Uterus (tissue), 4 donors: Measurements from ENCODE around the gene CCT3. TPM values are rescaled to one million over a fixed set of nuclear protein-coding genes. Genes with fewer than 3 reads are reported as not detected.
"Not testable (repeated sequence)": the region's sequence is repeated elsewhere in the genome, so short reads cannot be mapped to it uniquely, and the experiment has no call there.

Experiments used
- DNase-seq, 2 donors: peaks; one replicate each; pipeline ENCODE4 v3.0.0-alpha.2; 2019 to 2020
- H3K27ac ChIP-seq, 2 donors: fragments of 200-600 bp; sonication (generic); 1 replicate in 1 of 2; 2 replicates in 1 of 2; pipeline ENCODE4 v1.5.1; 2016 to 2018
- H3K27me3 ChIP-seq, 2 donors: fragments of 200-600 bp; sonication (generic); one replicate each; pipeline ENCODE4 v1.5.1; 2018 to 2019; ENCODE audit warnings: control low read depth in 1 of 2
- H3K36me3 ChIP-seq, 2 donors: fragments of 200-600 bp; sonication (generic); one replicate each; pipeline ENCODE4 v1.5.1; 2019; ENCODE audit warnings: control low read depth in 1 of 2
- H3K4me1 ChIP-seq, 2 donors: fragments of 200-600 bp; sonication (generic); one replicate each; pipeline ENCODE4 v1.5.1; 2018 to 2019; ENCODE audit warnings: control low read depth in 1 of 2
- H3K4me3 ChIP-seq, 2 donors: fragments of 200-600 bp; sonication (generic); 1 replicate in 1 of 2; 2 replicates in 1 of 2; pipeline ENCODE4 v1.5.1; 2018 to 2019; ENCODE audit warnings: mild to moderate bottlenecking in 1 of 2
- H3K9me3 ChIP-seq, 2 donors: fragments of 200-600 bp; sonication (generic); one replicate each; pipeline ENCODE4 v1.5.1; 2019; ENCODE audit warnings: control low read depth in 1 of 2
- CTCF ChIP-seq, 4 experiments: fragments of 200-600 bp in 2 of 4; fragments of 450-650 bp in 2 of 4; sonication (generic) in 2 of 4; IDR thresholded peaks; one replicate each; pipeline ENCODE4 v1.5.1; 2016 to 2019; ENCODE audit warnings: antibody characterized with exemption in 4 of 4, mild to moderate bottlenecking in 2 of 4, moderate library complexity in 1 of 4
- POLR2A ChIP-seq, 2 donors: fragments of 450-650 bp; IDR thresholded peaks; one replicate each; pipeline ENCODE4 v1.6.1; 2016; ENCODE audit warnings: antibody characterized with exemption in 2 of 2, mild to moderate bottlenecking in 1 of 2, moderate library complexity in 1 of 2
- intact Hi-C: fragments of 100-400 bp; cut with DNase I; formaldehyde crosslinking; loops from one replicate; pipeline ENCODE4 v1.15.1; 2023; ENCODE audit warnings: low total_unique reads
- total RNA-seq, 4 donors: library from RNA; depleted of rRNA in 3 of 4; stranded (reverse); fragments of >200 nt in 3 of 4; gene quantifications; one replicate each; pipeline versions ENCODE4 v1.1.0 to v1.2.4, GENCODE V29; 2014 to 2023
- donor health status: DM: yes; HTN: yes; CAD: no.

CCT3 gene
- total RNA-seq, 4 donors from 2014 or later = 114 to 267 (median 192) TPM

DNA sequence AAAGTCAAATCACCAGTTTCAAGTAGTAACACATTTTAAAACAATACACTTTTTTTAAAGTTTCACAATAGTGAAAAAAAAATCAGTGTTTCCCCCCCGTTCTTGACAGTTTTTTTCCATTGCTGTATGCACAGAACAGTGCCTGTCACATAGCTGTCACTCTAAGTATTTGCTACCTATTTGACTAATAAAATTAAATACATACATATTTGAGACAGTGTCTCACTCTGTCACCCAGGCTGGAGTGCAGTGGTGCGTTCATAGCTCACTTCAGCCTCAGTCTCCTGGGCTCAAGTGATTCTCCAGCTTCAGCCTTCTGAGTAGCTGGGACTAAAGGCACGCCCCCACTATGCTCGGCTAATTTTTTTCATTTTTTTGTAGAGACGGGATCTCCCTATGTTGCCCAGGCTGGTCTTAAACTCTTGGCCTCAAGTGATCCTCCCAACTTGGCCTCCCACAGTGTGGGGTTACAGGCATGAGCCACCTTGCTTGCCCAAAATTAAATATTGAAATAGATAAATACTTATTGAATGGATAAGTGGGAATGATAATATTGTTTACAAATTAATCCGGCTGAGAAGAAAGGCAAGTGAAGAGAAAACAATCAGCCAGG is 18.3 kb upstream of the CCT3 start:
- no peak overlapping the region for H3K27ac ChIP-seq
- no peak overlapping the region for H3K4me3 ChIP-seq
- no peaks in the 10 kb centered on the region for H3K4me1 ChIP-seq
- H3K36me3 ChIP-seq = no peaks in the 10 kb centered on the region
- intact Hi-C loops = no loop called here
- no peak for TF ChIP-seq CTCF (IDR thresholded peaks at IDR 0.05)
- TF ChIP-seq POLR2A (IDR thresholded peaks at IDR 0.05) = no peak
- H3K9me3 ChIP-seq = no peaks in the 10 kb centered on the region
- no peak for DNase-seq
- H3K27me3 ChIP-seq = peaks cover 5 to 13% of the 10 kb centered on the region in 2 donors

GRCh38 chr1:156352481-156352880 is 14.4 kb upstream of the CCT3 start:
- H3K27ac ChIP-seq, DNase-seq, H3K4me3 ChIP-seq, intact Hi-C loops, H3K4me1 ChIP-seq, H3K9me3 ChIP-seq, H3K36me3 ChIP-seq: not testable (repeated sequence)
- peaks cover 4 to 13% of the 10 kb centered on the region in 2 donors for H3K27me3 ChIP-seq

GRCh38 chr1:156347331-156347730 is 9.2 kb upstream of the CCT3 start:
- DNase-seq = no peak
- intact Hi-C loops = no loop called here
- Histone ChIP-seq H3K27me3 (no peaks in the 10 kb centered on the region), H3K27ac (no peak overlapping the region), H3K36me3 (no peaks in the 10 kb centered on the region), H3K4me3 (no peak overlapping the region), H3K9me3 (no peaks in the 10 kb centered on the region), H3K4me1 (no peaks in the 10 kb centered on the region)
- no peak for TF ChIP-seq POLR2A (IDR thresholded peaks at IDR 0.05)
- TF ChIP-seq CTCF (IDR thresholded peaks at IDR 0.05) = no peak

DNA sequence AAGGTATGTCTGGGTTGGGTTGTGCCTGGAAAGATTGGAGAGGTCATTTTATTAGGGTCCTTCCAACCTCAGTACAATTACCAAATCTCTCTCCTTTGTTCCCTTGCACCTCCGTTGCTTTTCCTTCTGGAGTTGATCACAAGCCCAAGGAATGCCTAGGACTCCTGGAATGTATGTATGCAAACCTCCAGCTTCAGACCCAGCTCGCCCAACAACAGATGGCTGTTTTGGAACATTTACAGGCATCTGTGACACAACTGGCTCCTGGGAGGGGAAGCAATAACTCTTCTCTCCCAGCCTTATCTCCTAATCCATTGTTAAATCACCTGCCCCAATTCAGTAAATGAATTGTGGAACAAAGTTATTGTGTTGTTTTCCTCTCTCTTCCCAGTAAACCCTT is 8.5 kb upstream of the CCT3 start:
- no peak for DNase-seq
- intact Hi-C loops = no loop called here
- no peak for TF ChIP-seq CTCF (IDR thresholded peaks at IDR 0.05)
- TF ChIP-seq POLR2A (IDR thresholded peaks at IDR 0.05) = no peak

GRCh38 chr1:156346035-156346434 is 7.9 kb upstream of the CCT3 start:
- H3K4me1 ChIP-seq = not testable (repeated sequence)

More for the DNA sequence above, 8.5 kb upstream of the CCT3 start:
- Histone ChIP-seq H3K27me3 (no peaks in the 10 kb centered on the region), H3K9me3 (no peaks in the 10 kb centered on the region), H3K4me3 (no peak overlapping the region), H3K27ac (no peak overlapping the region), H3K36me3 (no peaks in the 10 kb centered on the region), H3K4me1 (no peaks in the 10 kb centered on the region)

DNA sequence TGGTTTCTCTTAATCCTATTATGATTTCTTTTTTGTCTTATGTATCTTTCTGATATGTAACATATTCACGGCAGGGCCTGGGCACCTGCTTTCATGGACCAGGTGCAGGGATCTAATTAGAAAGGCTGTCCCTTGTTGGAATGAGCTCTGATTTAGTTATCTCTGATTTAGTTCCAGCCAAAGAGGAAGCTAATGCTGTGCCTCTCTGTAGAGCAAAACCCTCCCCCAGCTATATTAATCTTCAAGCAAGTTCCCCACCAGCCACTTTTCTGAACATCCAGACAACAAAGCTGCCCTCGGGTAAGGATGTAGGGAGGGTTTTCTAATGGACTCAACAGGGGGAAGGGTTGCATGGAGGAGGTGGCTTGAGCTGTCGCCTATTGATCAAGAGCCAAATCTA is 6.3 kb upstream of the CCT3 start:
- Histone ChIP-seq H3K27ac (no peak overlapping the region), H3K27me3 (no peaks in the 10 kb centered on the region), H3K9me3 (no peaks in the 10 kb centered on the region), H3K36me3 (no peaks in the 10 kb centered on the region), H3K4me1 (no peaks in the 10 kb centered on the region), H3K4me3 (no peak overlapping the region)
- intact Hi-C loops = no loop called here
- TF ChIP-seq POLR2A (IDR thresholded peaks at IDR 0.05) (no peak), CTCF (IDR thresholded peaks at IDR 0.05) (no peak)
- DNase-seq = no peak

More at GRCh38 chr1:156346035-156346434, 7.9 kb upstream of the CCT3 start:
- H3K36me3 ChIP-seq, DNase-seq, H3K9me3 ChIP-seq, H3K27ac ChIP-seq, H3K27me3 ChIP-seq, H3K4me3 ChIP-seq, intact Hi-C loops: not testable (repeated sequence)
